ENCODE results near the gene NUDT4.

GRCh38 chr12:93456077-93456476, 78.4 kb downstream of the NUDT4 start:
- no peak for TF ChIP-seq POLR2AphosphoS5 (IDR thresholded peaks at IDR 0.05)
- TF ChIP-seq, protein P1, sequence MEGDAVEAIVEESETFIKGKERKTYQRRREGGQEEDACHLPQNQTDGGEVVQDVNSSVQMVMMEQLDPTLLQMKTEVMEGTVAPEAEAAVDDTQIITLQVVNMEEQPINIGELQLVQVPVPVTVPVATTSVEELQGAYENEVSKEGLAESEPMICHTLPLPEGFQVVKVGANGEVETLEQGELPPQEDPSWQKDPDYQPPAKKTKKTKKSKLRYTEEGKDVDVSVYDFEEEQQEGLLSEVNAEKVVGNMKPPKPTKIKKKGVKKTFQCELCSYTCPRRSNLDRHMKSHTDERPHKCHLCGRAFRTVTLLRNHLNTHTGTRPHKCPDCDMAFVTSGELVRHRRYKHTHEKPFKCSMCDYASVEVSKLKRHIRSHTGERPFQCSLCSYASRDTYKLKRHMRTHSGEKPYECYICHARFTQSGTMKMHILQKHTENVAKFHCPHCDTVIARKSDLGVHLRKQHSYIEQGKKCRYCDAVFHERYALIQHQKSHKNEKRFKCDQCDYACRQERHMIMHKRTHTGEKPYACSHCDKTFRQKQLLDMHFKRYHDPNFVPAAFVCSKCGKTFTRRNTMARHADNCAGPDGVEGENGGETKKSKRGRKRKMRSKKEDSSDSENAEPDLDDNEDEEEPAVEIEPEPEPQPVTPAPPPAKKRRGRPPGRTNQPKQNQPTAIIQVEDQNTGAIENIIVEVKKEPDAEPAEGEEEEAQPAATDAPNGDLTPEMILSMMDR (IDR thresholded peaks at IDR 0.05) = no peak

Measured in prostate gland (tissue), 2 donors.